Endothelial cell (in vitro differentiated cells): ENCODE measurements around the gene MYLK. TPM values are rescaled to one million over a fixed set of nuclear protein-coding genes. Genes with fewer than 3 reads are reported as not detected.

Source experiments
- DNase-seq: peaks from one replicate; pipeline ENCODE4 v3.0.0; 2021; ENCODE audit warnings: low spot score
- H3K27ac Mint-ChIP-seq: one replicate; pipeline ENCODE4 v1.8.0; 2021; ENCODE audit warnings: mixed read lengths, inconsistent platforms; ENCODE audit not compliant: unreplicated experiment
- H3K27me3 Mint-ChIP-seq: one replicate; pipeline ENCODE4 v1.8.0; 2021; ENCODE audit warnings: mild to moderate bottlenecking, moderate library complexity, mixed read lengths, inconsistent platforms; ENCODE audit not compliant: unreplicated experiment
- H3K36me3 Mint-ChIP-seq: one replicate; pipeline ENCODE4 v1.8.0; 2021; ENCODE audit warnings: mild to moderate bottlenecking, low read depth, mixed read lengths, inconsistent platforms; ENCODE audit not compliant: unreplicated experiment
- H3K4me1 Mint-ChIP-seq: one replicate; pipeline ENCODE4 v1.8.0; 2021; ENCODE audit warnings: mild to moderate bottlenecking, mixed read lengths, inconsistent platforms; ENCODE audit not compliant: unreplicated experiment
- H3K4me3 Mint-ChIP-seq: one replicate; pipeline ENCODE4 v1.8.0; 2021; ENCODE audit warnings: mild to moderate bottlenecking, mixed read lengths, inconsistent platforms; ENCODE audit not compliant: unreplicated experiment
- H3K9me3 Mint-ChIP-seq: one replicate; pipeline ENCODE4 v1.8.0; 2021; ENCODE audit warnings: mixed read lengths, inconsistent platforms; ENCODE audit not compliant: unreplicated experiment
- total RNA-seq: library from RNA; stranded (reverse); fragmentation: NEBNext Ultra II Directional; extraction: Animal tissue kit (Norgen Biotek cat#: 25700); gene quantifications from one replicate; pipeline ENCODE4 v1.2.1, GENCODE V29; 2021; ENCODE audit not compliant: unreplicated experiment
- TF ChIP-seq, protein P1 (sequence below): fragments of 200-600 bp; sonication (generic); IDR thresholded peaks from one replicate; pipeline ENCODE4 v1.5.0; 2021; ENCODE audit warnings: antibody characterized with exemption; ENCODE audit not compliant: unreplicated experiment

MYLK gene
- total RNA-seq, 1 donor from 2014 or later, result 7.8 TPM

- Mint-ChIP-seq H3K4me3 (no peak overlapping the region), H3K27me3 (peaks cover 11% of the 10 kb centered on the region), H3K4me1 (peaks cover 17% of the 10 kb centered on the region), H3K27ac (peak overlapping the region; percentile 38), H3K9me3 (no peaks in the 10 kb centered on the region), H3K36me3 (peaks cover 5% of the 10 kb centered on the region)
- TF ChIP-seq, protein P1, sequence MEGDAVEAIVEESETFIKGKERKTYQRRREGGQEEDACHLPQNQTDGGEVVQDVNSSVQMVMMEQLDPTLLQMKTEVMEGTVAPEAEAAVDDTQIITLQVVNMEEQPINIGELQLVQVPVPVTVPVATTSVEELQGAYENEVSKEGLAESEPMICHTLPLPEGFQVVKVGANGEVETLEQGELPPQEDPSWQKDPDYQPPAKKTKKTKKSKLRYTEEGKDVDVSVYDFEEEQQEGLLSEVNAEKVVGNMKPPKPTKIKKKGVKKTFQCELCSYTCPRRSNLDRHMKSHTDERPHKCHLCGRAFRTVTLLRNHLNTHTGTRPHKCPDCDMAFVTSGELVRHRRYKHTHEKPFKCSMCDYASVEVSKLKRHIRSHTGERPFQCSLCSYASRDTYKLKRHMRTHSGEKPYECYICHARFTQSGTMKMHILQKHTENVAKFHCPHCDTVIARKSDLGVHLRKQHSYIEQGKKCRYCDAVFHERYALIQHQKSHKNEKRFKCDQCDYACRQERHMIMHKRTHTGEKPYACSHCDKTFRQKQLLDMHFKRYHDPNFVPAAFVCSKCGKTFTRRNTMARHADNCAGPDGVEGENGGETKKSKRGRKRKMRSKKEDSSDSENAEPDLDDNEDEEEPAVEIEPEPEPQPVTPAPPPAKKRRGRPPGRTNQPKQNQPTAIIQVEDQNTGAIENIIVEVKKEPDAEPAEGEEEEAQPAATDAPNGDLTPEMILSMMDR, result no peak
- DNase-seq, result no peak
Observed at GRCh38 chr3:123700791-123701722, 183.1 kb downstream of the MYLK start.

DNA sequence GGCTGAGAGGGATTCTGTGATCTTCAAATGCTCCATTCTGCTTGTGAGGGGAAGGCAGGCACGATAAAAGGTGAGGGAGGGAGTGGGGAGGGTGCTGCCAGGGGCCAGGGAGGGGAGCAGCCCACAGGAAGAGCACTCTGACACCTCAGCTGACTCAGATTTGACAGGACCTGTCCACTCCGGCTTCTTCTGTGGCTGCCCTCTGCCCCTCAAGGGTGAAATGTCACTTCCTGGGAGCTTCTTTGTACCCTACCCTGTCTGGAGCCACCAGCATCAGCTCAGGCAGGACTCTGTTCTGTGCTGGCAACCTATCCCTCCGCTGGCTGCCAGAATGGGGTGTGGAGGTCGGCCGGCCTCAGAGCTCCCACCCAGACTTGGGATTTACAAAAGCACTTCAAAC is 185.3 kb downstream of the MYLK start:
- Mint-ChIP-seq H3K4me3 (no peak overlapping the region), H3K27ac (no peak overlapping the region), H3K9me3 (no peaks in the 10 kb centered on the region), H3K36me3 (peaks cover 5% of the 10 kb centered on the region), H3K4me1 (peaks cover 38% of the 10 kb centered on the region), H3K27me3 (peaks cover 11% of the 10 kb centered on the region)
- TF ChIP-seq, protein P1, result no peak
- DNase-seq, result no peak

GRCh38 chr3:123696808-123697207 is 187.3 kb downstream of the MYLK start:
- Mint-ChIP-seq H3K27ac (peak overlapping the region; percentile 61), H3K4me1 (peaks cover 50% of the 10 kb centered on the region), H3K9me3 (no peaks in the 10 kb centered on the region), H3K36me3 (peaks cover 5% of the 10 kb centered on the region), H3K4me3 (peak overlapping the region; percentile 38), H3K27me3 (peaks cover 12% of the 10 kb centered on the region)
- TF ChIP-seq, protein P1, result no peak
- DNase-seq, result no peak

DNA sequence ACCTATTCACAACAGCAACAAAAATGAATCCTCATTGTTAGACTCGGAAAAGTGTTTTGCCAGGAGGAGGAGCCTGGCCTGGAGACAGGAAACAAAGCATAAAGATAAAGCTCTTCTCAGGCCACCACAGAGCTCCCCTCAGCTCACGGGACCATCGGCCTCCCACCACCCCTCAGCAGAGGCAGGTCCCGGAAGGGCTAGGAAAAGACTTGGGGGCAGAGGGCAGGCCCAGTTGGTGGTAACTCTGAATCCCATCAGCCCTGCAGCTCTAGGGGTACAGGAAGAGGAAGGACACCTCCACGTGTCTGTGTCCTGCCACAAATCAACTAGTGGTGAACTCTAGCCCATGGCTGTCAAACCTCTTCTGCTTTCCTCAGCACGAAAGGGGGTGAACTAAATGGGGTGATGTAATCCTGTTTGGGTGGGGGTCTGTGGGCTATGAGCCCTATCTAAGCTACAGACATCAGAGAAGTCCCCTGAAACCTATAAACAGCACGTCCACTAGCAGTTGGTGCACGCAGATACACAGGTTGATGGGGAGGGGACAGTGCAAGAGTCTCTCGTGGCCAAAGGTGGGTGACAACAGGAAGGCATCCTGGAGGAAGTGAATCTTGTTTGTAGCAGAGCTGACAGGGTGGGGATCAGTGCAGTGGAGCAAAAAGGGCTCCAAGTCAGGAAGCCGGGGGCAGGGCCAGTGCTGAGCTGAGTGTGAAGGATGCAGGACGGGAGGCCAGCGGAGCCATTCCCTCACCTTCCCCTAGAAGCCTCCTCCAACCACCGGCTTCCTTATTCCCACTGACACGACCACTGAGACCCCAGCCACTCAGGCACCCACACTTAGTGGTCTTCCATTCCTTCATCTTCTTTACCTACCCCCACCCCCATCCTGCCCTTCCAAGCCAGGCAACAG is 188.1 kb downstream of the MYLK start:
- H3K4me1 Mint-ChIP-seq, result peaks cover 57% of the 10 kb centered on the region
- TF ChIP-seq, protein P1, result no peak
- DNase-seq, result no peak
- no peak overlapping the region for H3K27ac Mint-ChIP-seq
- H3K9me3 Mint-ChIP-seq, result no peaks in the 10 kb centered on the region
- peaks cover 13% of the 10 kb centered on the region for H3K27me3 Mint-ChIP-seq
- H3K36me3 Mint-ChIP-seq, result peaks cover 5% of the 10 kb centered on the region
- no peak overlapping the region for H3K4me3 Mint-ChIP-seq
